Upper lobe of right lung (tissue), 1 donor: ENCODE data around the gene PLD3. TPM values are rescaled to one million over a fixed set of nuclear protein-coding genes. Genes with fewer than 3 reads are reported as not detected.

ENCODE experiments used
- ATAC-seq: fragments of 200-7000 bp; cut with Tn5 transposase; one replicate; pipeline ENCODE4 v1.9.1; 2020; ENCODE audit warnings: mild to moderate bottlenecking, moderate library complexity
- DNase-seq: peaks from one replicate; pipeline ENCODE4 v3.0.0-alpha.2; 2020
- H3K27ac ChIP-seq: fragments of 200-600 bp; one replicate; pipeline ENCODE4 v1.8.0; 2022
- H3K27me3 ChIP-seq: fragments of 200-600 bp; one replicate; pipeline ENCODE4 v1.8.0; 2022; ENCODE audit warnings: mild to moderate bottlenecking
- H3K36me3 ChIP-seq: fragments of 200-600 bp; one replicate; pipeline ENCODE4 v1.8.0; 2022
- H3K4me1 ChIP-seq: fragments of 200-600 bp; one replicate; pipeline ENCODE4 v1.8.0; 2022
- H3K4me3 ChIP-seq: fragments of 200-600 bp; one replicate; pipeline ENCODE4 v1.8.0; 2022; ENCODE audit warnings: mild to moderate bottlenecking
- H3K9me3 ChIP-seq: fragments of 200-600 bp; one replicate; pipeline ENCODE4 v1.8.0; 2022
- intact Hi-C: fragments of 100-400 bp; cut with DNase I; formaldehyde crosslinking; loops from one replicate; pipeline ENCODE4 v1.11.0; 2022
- total RNA-seq: library from RNA; stranded (reverse); fragmentation: NEBNext Ultra II Directional; extraction: Animal tissue kit (Norgen Biotek cat#: 25700); gene quantifications from one replicate; pipeline ENCODE4 v1.2.1, GENCODE V29; 2021
- TF ChIP-seq, protein P1 (sequence below): fragments of 200-600 bp; IDR thresholded peaks from one replicate; pipeline ENCODE4 v1.8.0; 2022; ENCODE audit warnings: antibody characterized with exemption
- donor health status: DM: no; HTN: yes; CAD: no; lungs with severe emphysema.

PLD3 gene
- total RNA-seq, 1 donor from 2014 or later: 432 TPM

DNA sequence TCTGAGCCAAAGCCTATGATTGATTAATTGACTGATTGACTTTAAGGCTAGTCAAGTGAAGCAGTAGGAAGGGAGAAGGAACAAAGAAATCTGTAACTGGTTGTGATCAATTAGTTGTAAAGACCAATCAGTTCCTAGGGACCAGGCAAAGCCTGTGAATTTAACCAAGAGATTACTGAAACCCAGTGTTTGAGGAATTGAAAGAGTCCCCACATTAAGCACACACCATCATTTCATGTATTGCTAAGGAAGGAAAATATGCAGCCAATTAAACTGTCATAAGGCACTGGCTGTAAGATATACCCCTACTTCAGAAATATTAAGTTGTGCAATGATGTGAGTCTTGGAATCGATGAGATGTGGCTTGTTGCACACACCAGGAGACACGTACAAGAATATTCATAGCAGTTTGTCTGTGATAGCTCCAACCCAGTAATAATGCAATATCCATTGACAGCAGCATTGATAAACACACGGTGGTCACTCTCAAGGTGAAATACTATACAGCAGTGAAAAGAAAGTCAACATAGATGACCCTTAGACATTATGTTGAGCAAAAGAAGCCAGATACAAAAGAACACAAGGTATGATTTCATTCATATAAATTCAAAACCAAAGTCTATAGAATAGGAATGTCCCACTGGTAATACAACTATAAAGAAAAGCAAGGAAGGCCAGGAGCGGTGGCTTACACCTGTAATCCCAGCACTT lies 9.3 kb upstream of the PLD3 start:
- H3K27me3 ChIP-seq: no peaks in the 10 kb centered on the region
- ATAC-seq (no peak), DNase-seq (no peak)
- intact Hi-C loops: no loop called here
- TF ChIP-seq, protein P1, sequence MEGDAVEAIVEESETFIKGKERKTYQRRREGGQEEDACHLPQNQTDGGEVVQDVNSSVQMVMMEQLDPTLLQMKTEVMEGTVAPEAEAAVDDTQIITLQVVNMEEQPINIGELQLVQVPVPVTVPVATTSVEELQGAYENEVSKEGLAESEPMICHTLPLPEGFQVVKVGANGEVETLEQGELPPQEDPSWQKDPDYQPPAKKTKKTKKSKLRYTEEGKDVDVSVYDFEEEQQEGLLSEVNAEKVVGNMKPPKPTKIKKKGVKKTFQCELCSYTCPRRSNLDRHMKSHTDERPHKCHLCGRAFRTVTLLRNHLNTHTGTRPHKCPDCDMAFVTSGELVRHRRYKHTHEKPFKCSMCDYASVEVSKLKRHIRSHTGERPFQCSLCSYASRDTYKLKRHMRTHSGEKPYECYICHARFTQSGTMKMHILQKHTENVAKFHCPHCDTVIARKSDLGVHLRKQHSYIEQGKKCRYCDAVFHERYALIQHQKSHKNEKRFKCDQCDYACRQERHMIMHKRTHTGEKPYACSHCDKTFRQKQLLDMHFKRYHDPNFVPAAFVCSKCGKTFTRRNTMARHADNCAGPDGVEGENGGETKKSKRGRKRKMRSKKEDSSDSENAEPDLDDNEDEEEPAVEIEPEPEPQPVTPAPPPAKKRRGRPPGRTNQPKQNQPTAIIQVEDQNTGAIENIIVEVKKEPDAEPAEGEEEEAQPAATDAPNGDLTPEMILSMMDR: no peak
- peaks cover 27% of the 10 kb centered on the region for H3K36me3 ChIP-seq
- H3K27ac ChIP-seq: no peak overlapping the region
- H3K4me1 ChIP-seq: no peaks in the 10 kb centered on the region
- no peaks in the 10 kb centered on the region for H3K9me3 ChIP-seq
- H3K4me3 ChIP-seq: no peak overlapping the region

DNA sequence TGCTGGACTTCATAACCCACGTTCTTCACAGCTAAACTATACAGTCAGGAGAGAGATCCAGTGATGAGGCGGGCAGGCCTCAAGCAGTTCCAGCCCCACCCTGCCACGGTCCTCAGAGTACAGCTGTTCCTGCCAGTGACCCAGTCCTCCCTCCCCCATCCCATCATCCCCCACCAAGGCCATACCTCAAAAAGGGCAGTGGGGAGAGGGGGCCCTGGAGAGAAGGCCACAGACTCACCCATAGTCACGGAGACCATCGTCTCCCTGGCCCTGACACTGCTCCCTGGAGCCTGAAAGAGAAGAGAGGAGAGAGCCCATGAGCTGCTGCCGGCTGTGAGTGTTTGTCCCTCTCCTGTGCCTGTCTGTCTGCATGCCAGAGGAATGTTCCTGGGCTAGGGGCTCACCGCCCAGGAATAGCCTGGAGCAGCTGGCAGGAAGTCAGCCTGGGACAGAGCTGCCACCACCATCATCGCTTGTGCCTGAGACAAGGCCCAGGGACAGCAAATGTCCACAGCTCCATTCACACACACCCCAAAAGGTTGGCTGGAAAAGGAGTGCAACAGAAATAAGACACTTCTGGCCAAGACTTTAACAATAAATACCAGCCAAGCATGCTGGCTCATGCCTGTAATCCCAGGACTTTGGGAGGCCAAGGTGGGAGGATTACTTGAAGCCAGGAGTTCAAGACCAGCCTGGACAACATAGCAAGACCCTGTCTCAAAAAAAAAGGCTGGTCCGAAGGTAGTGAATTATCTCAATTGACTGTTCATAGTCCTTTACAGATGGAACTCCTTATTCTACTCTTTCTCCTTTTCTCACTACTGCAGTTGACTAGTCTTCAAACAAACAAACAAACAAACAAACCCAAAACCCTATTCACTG lies 6.7 kb upstream of the PLD3 start:
- ATAC-seq (peak; percentile 91), DNase-seq (peak; percentile 75)
- Histone ChIP-seq H3K27me3 (no peaks in the 10 kb centered on the region), H3K27ac (peak overlapping the region; percentile 78), H3K36me3 (peaks cover 10% of the 10 kb centered on the region), H3K4me3 (no peak overlapping the region), H3K9me3 (no peaks in the 10 kb centered on the region), H3K4me1 (peaks cover under 1% of the 10 kb centered on the region)
- TF ChIP-seq, protein P1: no peak
- intact Hi-C loops: no loop called here

DNA sequence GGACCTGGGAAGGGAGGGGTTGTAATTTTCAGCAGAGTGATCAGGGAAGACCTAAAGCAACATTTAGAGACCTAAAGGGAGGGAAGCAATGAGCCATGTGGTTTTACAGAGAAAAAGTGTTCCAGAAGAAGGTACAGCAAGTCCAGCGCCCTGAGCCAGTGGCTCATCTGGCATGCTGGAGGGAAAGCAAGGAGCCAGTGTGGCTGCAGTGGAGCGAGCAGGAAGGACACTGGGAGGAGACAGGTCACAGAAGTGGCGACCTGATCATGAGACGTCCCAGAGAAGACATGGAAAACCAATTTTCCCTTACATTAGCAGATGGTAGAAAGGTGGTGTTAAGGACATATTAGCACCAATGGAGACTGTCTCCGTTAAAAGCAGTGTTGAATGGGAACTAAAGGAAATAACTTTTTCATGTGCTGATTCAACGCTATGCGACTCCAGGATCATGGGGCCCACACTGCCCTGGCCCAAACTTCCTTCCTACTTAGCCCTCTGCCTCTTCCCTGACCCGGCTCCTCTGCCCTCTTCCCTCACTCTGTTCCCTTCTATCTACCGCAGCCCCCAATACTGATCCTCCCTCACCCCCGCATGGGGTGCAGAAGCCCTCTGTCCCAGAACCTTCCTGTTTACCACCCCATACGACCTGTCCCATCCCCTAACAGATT lies 5.7 kb upstream of the PLD3 start:
- TF ChIP-seq, protein P1: no peak
- ATAC-seq: no peak
- intact Hi-C loops: no loop called here
- Histone ChIP-seq H3K36me3 (peaks cover 10% of the 10 kb centered on the region), H3K4me3 (no peak overlapping the region), H3K9me3 (no peaks in the 10 kb centered on the region), H3K27me3 (no peaks in the 10 kb centered on the region), H3K4me1 (peaks cover 9% of the 10 kb centered on the region), H3K27ac (peak overlapping the region; percentile 78)
- no peak for DNase-seq

DNA sequence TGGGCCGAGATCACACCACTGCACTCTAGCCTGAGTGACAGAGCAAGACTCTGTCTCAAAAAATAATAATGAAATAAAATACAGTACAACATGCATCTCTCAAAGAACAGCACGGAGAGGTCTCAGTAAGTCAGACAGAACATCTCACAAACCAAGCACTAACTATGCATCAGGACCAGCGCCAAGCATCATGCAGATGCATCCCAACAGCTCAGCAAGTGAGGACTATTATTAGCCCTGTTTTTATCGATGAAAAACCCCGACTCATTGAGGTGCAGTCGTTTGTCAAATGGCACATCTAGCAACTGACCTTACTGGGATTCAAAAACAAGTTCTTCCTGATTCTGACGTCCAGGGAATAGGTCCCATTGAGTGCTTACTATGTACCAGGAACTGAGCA lies 4.1 kb upstream of the PLD3 start:
- intact Hi-C loops: no loop called here
- DNase-seq: no peak
- no peak overlapping the region for H3K27ac ChIP-seq

DNA sequence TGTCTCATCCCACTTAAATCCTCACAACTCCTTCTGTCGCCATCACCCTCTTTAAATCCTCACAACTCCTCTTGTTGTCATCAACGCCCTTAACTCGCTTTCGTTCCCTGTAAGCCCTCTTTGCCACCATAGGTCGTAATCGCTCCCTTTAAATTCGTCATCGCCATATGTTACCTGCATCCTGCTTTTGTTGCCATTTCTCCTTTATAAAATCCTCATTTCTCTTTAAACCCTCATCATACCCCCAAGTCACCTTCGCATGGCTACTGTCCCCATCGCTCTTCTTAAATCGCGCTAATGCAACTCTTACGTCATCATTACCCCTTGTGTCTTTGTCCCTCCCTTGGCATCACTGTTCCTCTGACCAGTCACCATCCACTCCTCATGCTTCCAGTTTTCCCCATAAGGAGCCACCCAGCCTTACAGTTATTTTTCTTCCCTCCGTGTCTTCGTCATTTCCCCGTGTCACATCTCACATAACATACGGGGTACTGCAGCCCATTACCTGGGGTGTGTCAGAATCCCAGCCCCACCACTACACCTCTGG lies 539 bp downstream of the PLD3 start:
- intact Hi-C loops: no loop called here
- no peak for ATAC-seq
- DNase-seq: no peak
- Histone ChIP-seq H3K27me3 (no peaks in the 10 kb centered on the region), H3K4me3 (peak overlapping the region; percentile 89), H3K36me3 (no peaks in the 10 kb centered on the region), H3K27ac (peak overlapping the region; percentile 82), H3K4me1 (peaks cover 12% of the 10 kb centered on the region), H3K9me3 (no peaks in the 10 kb centered on the region)
- TF ChIP-seq, protein P1: no peak

More for the DNA sequence above, 4.1 kb upstream of the PLD3 start:
- Histone ChIP-seq H3K27me3 (no peaks in the 10 kb centered on the region), H3K4me3 (no peak overlapping the region), H3K4me1 (peaks cover 11% of the 10 kb centered on the region), H3K36me3 (peaks cover under 1% of the 10 kb centered on the region), H3K9me3 (no peaks in the 10 kb centered on the region)
- ATAC-seq: no peak
- TF ChIP-seq, protein P1: no peak
